H9 (cell line): ENCODE results near the gene CCDC142. TPM values are rescaled to one million over a fixed set of nuclear protein-coding genes. Genes with fewer than 3 reads are reported as not detected.
A peak's percentile ranks its signal among the peaks of the same experiment; 100 is the strongest.

Experiments used
- DNase-seq: peaks from one replicate; pipeline ENCODE4 v3.0.0-alpha.2; 2017
- H2AFZ ChIP-seq: one replicate; pipeline ENCODE4 v1.6.1; 2013; ENCODE audit warnings: mild to moderate bottlenecking, low read length, control low read depth, moderate library complexity
- H2AK5ac ChIP-seq: 2 replicates; pipeline ENCODE4 v1.6.1; 2013; ENCODE audit warnings: low read length, control low read depth, mixed read lengths; ENCODE audit not compliant: insufficient read length
- H2BK120ac ChIP-seq: one replicate; pipeline ENCODE4 v1.6.1; 2013; ENCODE audit warnings: low read depth, mild to moderate bottlenecking, low read length, control low read depth, inconsistent platforms; ENCODE audit not compliant: poor library complexity, severe bottlenecking
- H2BK12ac ChIP-seq: 2 replicates; pipeline ENCODE4 v1.6.1; 2013; ENCODE audit warnings: low read length, control low read depth, mixed read lengths, low read depth; ENCODE audit not compliant: insufficient read length
- H2BK15ac ChIP-seq: 2 replicates; pipeline ENCODE4 v1.6.1; 2013; ENCODE audit warnings: low read depth, low read length, control low read depth
- H2BK20ac ChIP-seq: one replicate; pipeline ENCODE4 v1.6.1; 2013; ENCODE audit warnings: low read depth, mild to moderate bottlenecking, low read length, control low read depth, inconsistent platforms; ENCODE audit not compliant: poor library complexity, severe bottlenecking
- H2BK5ac ChIP-seq: 2 replicates; pipeline ENCODE4 v1.6.1; 2013; ENCODE audit warnings: low read length, control low read depth, mixed read lengths; ENCODE audit not compliant: insufficient read length
- H3K14ac ChIP-seq: 2 replicates; pipeline ENCODE4 v1.6.1; 2013; ENCODE audit warnings: low read length, control low read depth; ENCODE audit not compliant: insufficient read depth
- H3K18ac ChIP-seq: 2 replicates; pipeline ENCODE4 v1.6.1; 2013; ENCODE audit warnings: low read depth, mild to moderate bottlenecking, mixed read lengths, low read length, control low read depth; ENCODE audit not compliant: insufficient read length
- H3K23ac ChIP-seq: 2 replicates; pipeline ENCODE4 v1.6.1; 2013; ENCODE audit warnings: low read length, control low read depth, mixed read lengths, low read depth; ENCODE audit not compliant: insufficient read length
- H3K23me2 ChIP-seq: 2 replicates; pipeline ENCODE4 v1.6.1; 2013; ENCODE audit warnings: low read depth, mild to moderate bottlenecking, mixed read lengths, low read length, control low read depth; ENCODE audit not compliant: insufficient read length, poor library complexity, severe bottlenecking
- H3K27ac ChIP-seq: 2 replicates; pipeline ENCODE4 v1.5.1; 2013; ENCODE audit warnings: low read length, control low read depth, mixed read lengths, low read depth; ENCODE audit not compliant: insufficient read length
- H3K27me3 ChIP-seq: 2 replicates; pipeline ENCODE4 v1.6.1; 2013; ENCODE audit warnings: low read length, control low read depth, inconsistent platforms; ENCODE audit not compliant: insufficient read depth
- H3K4ac ChIP-seq: 2 replicates; pipeline ENCODE4 v1.6.1; 2013; ENCODE audit warnings: low read depth, mild to moderate bottlenecking, control low read depth, inconsistent platforms, low read length, moderate library complexity
- H3K4me1 ChIP-seq: 2 replicates; pipeline ENCODE4 v1.6.1; 2013; ENCODE audit warnings: low read length, control low read depth, inconsistent platforms; ENCODE audit not compliant: insufficient read depth
- H3K4me2 ChIP-seq: 2 replicates; pipeline ENCODE4 v1.6.1; 2013; ENCODE audit warnings: low read length, control low read depth, mixed read lengths; ENCODE audit not compliant: insufficient read length, insufficient read depth
- H3K56ac ChIP-seq: 2 replicates; pipeline ENCODE4 v1.6.1; 2013; ENCODE audit warnings: low read depth, mild to moderate bottlenecking, mixed read lengths, low read length, control low read depth; ENCODE audit not compliant: insufficient read length
- H3K79me1 ChIP-seq: 2 replicates; pipeline ENCODE4 v1.6.1; 2013; ENCODE audit warnings: low read depth, mild to moderate bottlenecking, moderate library complexity, low read length, control low read depth, inconsistent platforms; ENCODE audit not compliant: insufficient read depth, poor library complexity, severe bottlenecking
- H3K79me2 ChIP-seq: 2 replicates; pipeline ENCODE4 v1.6.1; 2013; ENCODE audit warnings: low read length, control low read depth, inconsistent platforms; ENCODE audit not compliant: insufficient read depth
- H3K9ac ChIP-seq: 2 replicates; pipeline ENCODE4 v1.6.1; 2013; ENCODE audit warnings: low read length, control low read depth, mixed read lengths; ENCODE audit not compliant: insufficient read length; ENCODE audit errors: extremely low read depth
- H3K9me3 ChIP-seq: one replicate; pipeline ENCODE4 v1.6.1; 2013; ENCODE audit warnings: low read depth, low read length, inconsistent platforms; ENCODE audit not compliant: control insufficient read depth
- H3T11ph ChIP-seq: one replicate; pipeline ENCODE4 v1.6.1; 2013; ENCODE audit warnings: mild to moderate bottlenecking, low read length, control low read depth, inconsistent platforms
- H4K20me1 ChIP-seq: one replicate; pipeline ENCODE4 v1.6.1; 2013; ENCODE audit not compliant: control insufficient read depth, insufficient read length, insufficient read depth
- H4K5ac ChIP-seq: 2 replicates; pipeline ENCODE4 v1.6.1; 2013; ENCODE audit warnings: low read depth, mild to moderate bottlenecking, mixed read lengths, low read length, control low read depth; ENCODE audit not compliant: insufficient read length
- H4K8ac ChIP-seq: replicated peaks from 2 replicates; pipeline ENCODE4 v1.6.1; 2013; ENCODE audit warnings: low read length, control low read depth, mixed read lengths, low read depth; ENCODE audit not compliant: insufficient read length
- H4K91ac ChIP-seq: 2 replicates; pipeline ENCODE4 v1.6.1; 2013; ENCODE audit warnings: low read depth, mild to moderate bottlenecking, moderate library complexity, mixed read lengths, low read length, control low read depth; ENCODE audit not compliant: insufficient read length
- H3K27ac Mint-ChIP-seq, 3 experiments: 2 replicates in 2 of 3; 3 replicates in 1 of 3; pipeline ENCODE4 v1.8.0; 2020 to 2021; ENCODE audit warnings: mixed read lengths in 3 of 3, mild to moderate bottlenecking in 1 of 3, moderate library complexity in 1 of 3
- H3K27me3 Mint-ChIP-seq: 2 replicates; pipeline ENCODE4 v1.8.0; 2021; ENCODE audit warnings: low read depth, mild to moderate bottlenecking, moderate library complexity, mixed read lengths
- H3K36me3 Mint-ChIP-seq, 3 experiments: 2 replicates in 2 of 3; 3 replicates in 1 of 3; pipeline ENCODE4 v1.8.0; 2020 to 2021; ENCODE audit warnings: low read depth in 3 of 3, mixed read lengths in 3 of 3; ENCODE audit not compliant: insufficient read depth in 1 of 3
- H3K4me1 Mint-ChIP-seq, 2 experiments: 2 replicates each; pipeline ENCODE4 v1.8.0; 2020; ENCODE audit warnings: mixed read lengths in 2 of 2
- H3K4me3 Mint-ChIP-seq, 2 experiments: 2 replicates in 1 of 2; 3 replicates in 1 of 2; pipeline ENCODE4 v1.8.0; 2020 to 2021; ENCODE audit warnings: mild to moderate bottlenecking in 2 of 2, mixed read lengths in 2 of 2, moderate library complexity in 1 of 2
- H3K9me3 Mint-ChIP-seq, 2 experiments: 2 replicates in 1 of 2; 3 replicates in 1 of 2; pipeline ENCODE4 v1.8.0; 2020; ENCODE audit warnings: mild to moderate bottlenecking in 2 of 2, mixed read lengths in 2 of 2, moderate library complexity in 1 of 2
- CTCF ChIP-seq: fragments of 200-600 bp; sonication (generic); conservative IDR thresholded peaks from 3 replicates; pipeline ENCODE4 v1.8.0; 2021; ENCODE audit warnings: antibody characterized with exemption, mild to moderate bottlenecking
- WGBS: extraction: QIAGEN DNeasy Blood & Tissue Kit; methylation state at CpG from one replicate; pipeline ENCODE4 v1.1.7; 2013; ENCODE audit warnings: missing lambda C conversion rate, low lambda C conversion rate, mixed read lengths; ENCODE audit not compliant: insufficient read length; ENCODE audit errors: extremely low coverage; 5-methylcytosine and 5-hydroxymethylcytosine counted together
- total RNA-seq: library from RNA; stranded (reverse); gene quantifications from 2 replicates; pipeline ENCODE4 v1.2.1, GENCODE V29; 2021

Gene CCDC142
- total RNA-seq, 1 experiment from 2014 or later = 21.5 TPM

GRCh38 chr2:74440378-74441169 lies 42.2 kb downstream of the CCDC142 start:
- H3K9me3 Mint-ChIP-seq = no peaks in the 10 kb centered on the region; a peak in 1 of 5 replicates
- TF ChIP-seq CTCF = peak; percentile 26; the same call in 2 of the 3 replicates
- H3K4me3 Mint-ChIP-seq = peak overlapping the region; percentile 95 to 99

More at GRCh38 chr2:74440378-74441169, 42.2 kb downstream of the CCDC142 start:
- Histone ChIP-seq H3K79me2 (peaks cover 18% of the 10 kb centered on the region; the same call in 1 of the 2 replicates), H3K4me1 (peaks cover 3% of the 10 kb centered on the region; the same call in 1 of the 2 replicates), H2BK5ac (peak overlapping the region; percentile 38), H3K18ac (peak overlapping the region; percentile 63), H3K4ac (no peak overlapping the region), H3K79me1 (peaks cover 7% of the 10 kb centered on the region), H2BK15ac (no peak overlapping the region), H2BK12ac (no peak overlapping the region), H2BK120ac (no peak overlapping the region), H3T11ph (no peak overlapping the region), H4K5ac (no peak overlapping the region), H2AK5ac (no peak overlapping the region), H3K23me2 (peaks cover 11% of the 10 kb centered on the region), H3K23ac (no peak overlapping the region), H4K91ac (no peak overlapping the region), H3K56ac (no peak overlapping the region), H2BK20ac (no peak overlapping the region), H3K27ac (peak overlapping the region; percentile 48), H4K8ac (no peak overlapping the region), H3K4me2 (peak overlapping the region; percentile 80), H3K14ac (peak overlapping the region; percentile 86), H4K20me1 (no peaks in the 10 kb centered on the region), H3K27me3 (no peaks in the 10 kb centered on the region), H2AFZ (no peak overlapping the region), H3K9ac (peak overlapping the region; percentile 65), H3K9me3 (no peaks in the 10 kb centered on the region)
- H3K4me1 Mint-ChIP-seq = peaks cover 31 to 41% of the 10 kb centered on the region in 2 experiments
- peak overlapping the region; percentile 98 to 99 (median 99) for H3K27ac Mint-ChIP-seq
- peaks cover 9 to 23% (median 20%) of the 10 kb centered on the region in 3 experiments for H3K36me3 Mint-ChIP-seq
- DNase-seq = peak; percentile 92
- peaks cover 17% of the 10 kb centered on the region for H3K27me3 Mint-ChIP-seq
- no CpG with 5 or more reads among the region's 45 CpGs for WGBS
